SU-DHL-6 (cell line): Measurements from ENCODE around the gene DDR2.

ENCODE experiments used
- CTCF ChIP-seq: fragments of 200-600 bp; sonication (generic); IDR thresholded peaks from one replicate; pipeline ENCODE4 v1.5.1; 2017; ENCODE audit warnings: antibody characterized with exemption, mild to moderate bottlenecking, low read length, moderate library complexity; ENCODE audit not compliant: insufficient read depth, poor library complexity, severe bottlenecking
- EZH2phosphoT487 ChIP-seq: fragments of 200-600 bp; sonication (generic), shearing (Covaris generic); conservative IDR thresholded peaks from 2 replicates; pipeline ENCODE4 v1.6.1; 2018; ENCODE audit warnings: mild to moderate bottlenecking, antibody characterized with exemption, low read length, moderate library complexity, mixed read lengths

DNA sequence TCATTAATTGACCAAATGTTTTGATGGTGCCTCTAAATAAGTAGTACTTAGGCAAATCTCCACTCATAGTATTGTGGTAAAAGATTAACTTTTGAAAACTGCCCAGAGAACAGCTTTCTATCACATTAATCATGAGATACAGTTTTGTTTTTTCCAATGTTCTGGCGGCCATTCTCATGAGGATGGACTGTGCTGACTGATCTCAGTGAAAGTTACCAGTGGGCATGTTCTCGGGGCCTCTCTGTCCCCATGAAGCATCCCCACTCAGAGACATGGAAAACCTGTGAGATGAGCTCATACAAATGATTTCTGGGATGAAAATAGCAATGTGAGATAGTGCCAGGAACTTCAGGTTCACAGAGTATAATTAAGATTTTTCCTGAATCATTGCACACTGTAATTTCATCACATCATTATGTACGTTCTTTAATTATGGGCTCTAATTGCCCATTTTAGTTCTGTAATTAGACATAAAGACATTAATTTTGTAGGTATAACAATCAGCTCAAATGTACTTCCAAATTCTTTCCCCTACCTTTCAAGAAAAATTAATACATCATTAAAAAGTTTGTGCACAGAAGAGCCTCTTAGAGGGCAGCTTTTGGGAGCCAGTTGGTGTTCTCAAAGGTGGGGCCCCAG is 40.5 kb downstream of the DDR2 start:
- TF ChIP-seq CTCF: no peak
- no peak for TF ChIP-seq EZH2phosphoT487
